ENCODE results near the gene CTNNBIP1. TPM values are rescaled to one million over a fixed set of nuclear protein-coding genes. Genes with fewer than 3 reads are reported as not detected.

CTNNBIP1 gene
- total and polyA plus RNA-seq, 2 of the 8 experiments (the other 6 are each of a cell fraction or from before 2014, with no cell fraction given) = 40.9 to 46.6 TPM

DNA sequence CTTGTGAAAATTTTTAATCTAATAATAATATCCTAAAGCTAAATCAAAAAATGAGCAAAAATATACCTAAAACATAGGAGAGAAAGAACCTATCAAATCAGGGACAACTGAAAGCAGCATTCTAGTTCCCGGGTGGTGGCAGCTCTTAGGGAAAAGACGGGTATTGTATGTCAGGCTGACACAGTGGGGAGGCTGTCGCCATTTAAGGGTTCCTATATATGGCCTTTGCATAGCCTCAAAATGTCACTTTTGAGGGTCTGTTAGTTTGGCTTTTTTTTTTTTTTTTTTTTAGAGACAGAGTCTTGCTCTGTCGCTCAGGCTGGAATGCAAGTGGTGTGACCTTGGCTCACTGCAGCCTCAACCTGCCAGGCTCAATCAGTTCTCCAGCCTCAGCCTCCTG lies 92.3 kb downstream of the CTNNBIP1 start:
- Histone ChIP-seq H3K27me3 (replicated peaks in 1 of 4; ENCODE audit: control insufficient read depth in 3 of 4, extremely low read depth in 1 of 4, insufficient read depth in 3 of 4, low read length in 3 of 4) (no peaks in the 10 kb centered on the region), H3K4me1 (replicated peaks in 1 of 4; ENCODE audit: control insufficient read depth in 3 of 4, insufficient read depth in 4 of 4, low read length in 3 of 4) (peaks cover 0 to 10% (median 5%) of the 10 kb centered on the region in 4 experiments; a peak in 3 of 7 replicates), H3K23ac (ENCODE audit: insufficient read length) (no peak overlapping the region), H3K4ac (replicated peaks; ENCODE audit: insufficient read length, low read depth, low read length) (no peak overlapping the region), H3K36me3 (ENCODE audit: control insufficient read depth in 2 of 4, insufficient read depth in 4 of 4, low read length in 3 of 4) (no peaks in the 10 kb centered on the region), H2BK12ac (ENCODE audit: low read depth, low read length) (no peak overlapping the region), H3K14ac (ENCODE audit: insufficient read length) (no peak overlapping the region), H2BK5ac (ENCODE audit: low read depth, low read length) (no peak overlapping the region), H3K4me3 (ENCODE audit: extremely low read depth in 1 of 4, insufficient read depth in 2 of 4, low read depth in 3 of 4, low read length in 4 of 4) (no peak overlapping the region), H3K18ac (ENCODE audit: extremely low read depth, low read length) (no peak overlapping the region), H2AK5ac (ENCODE audit: low read depth, low read length) (no peak overlapping the region), H4K91ac (replicated peaks; ENCODE audit: insufficient read length, low read length) (no peak overlapping the region), H4K8ac (ENCODE audit: extremely low read depth, insufficient read depth, low read length) (no peak overlapping the region), H2AFZ (ENCODE audit: low read length) (no peak overlapping the region), H3K23me2 (ENCODE audit: low read depth, low read length) (peaks cover 4% of the 10 kb centered on the region; the same call in 1 of the 2 replicates), H3K79me2 (ENCODE audit: control insufficient read depth in 1 of 2, insufficient read depth in 2 of 2, low read length in 2 of 2) (peaks cover 17 to 94% of the 10 kb centered on the region in 2 experiments), H3K56ac (replicated peaks; ENCODE audit: insufficient read length, low read depth, low read length) (no peak overlapping the region), H3K79me1 (ENCODE audit: low read depth, low read length) (no peaks in the 10 kb centered on the region; the same call in none of the 2 replicates), H3K9me3 (ENCODE audit: insufficient read depth in 2 of 2, low read depth in 1 of 2, low read length in 1 of 2) (no peaks in the 10 kb centered on the region), H4K5ac (ENCODE audit: insufficient read length, low read depth, low read length) (no peak overlapping the region), H2BK120ac (replicated peaks; ENCODE audit: low read depth, low read length) (no peak overlapping the region), H2BK15ac (ENCODE audit: low read length) (no peak overlapping the region), H3K4me2 (ENCODE audit: insufficient read depth in 1 of 2, low read depth in 2 of 2, low read length in 2 of 2) (no peak overlapping the region), H3K9ac (replicated peaks in 1 of 4; ENCODE audit: extremely low read depth in 1 of 4, low read depth in 3 of 4, low read length in 3 of 4) (no peak overlapping the region), H3K27ac (ENCODE audit: low read depth, low read length) (no peak overlapping the region), H2BK20ac (ENCODE audit: low read length) (no peak overlapping the region), H4K20me1 (replicated peaks in 1 of 2; ENCODE audit: control insufficient read depth in 1 of 2, insufficient read depth in 2 of 2, low read length in 2 of 2) (peaks cover 2% of the 10 kb centered on the region in 2 experiments)
- TF ChIP-seq BRCA1 (IDR thresholded peaks at IDR 0.05; ENCODE audit: low read depth, low read length) (no peak), MAFK (IDR thresholded peaks at IDR 0.05; ENCODE audit: low read depth, low read length) (no peak), BACH1 (IDR thresholded peaks at IDR 0.05; ENCODE audit: low read length) (no peak), RFX5 (IDR thresholded peaks at IDR 0.05; ENCODE audit: borderline replicate concordance, low read depth, low read length) (no peak), ZNF274 (IDR thresholded peaks at IDR 0.05; ENCODE audit: borderline replicate concordance, extremely low read depth, low read length) (no peak), JUND (IDR thresholded peaks at IDR 0.05; ENCODE audit: low read length) (no peak), SRF (IDR thresholded peaks at IDR 0.05; ENCODE audit: low read depth, low read length) (no peak), CTCF (IDR thresholded peaks at IDR 0.05; ENCODE audit: control extremely low read depth in 1 of 3, insufficient read depth in 1 of 3, low read depth in 1 of 3, low read length in 3 of 3) (no peak), CREB1 (IDR thresholded peaks at IDR 0.05) (no peak), RBBP5 (IDR thresholded peaks at IDR 0.05; ENCODE audit: borderline replicate concordance, low read depth, low read length) (no peak), TBP (IDR thresholded peaks at IDR 0.05; ENCODE audit: low read depth, low read length) (no peak)
- DNase-seq (ENCODE audit: low read depth in 1 of 2, low spot score in 2 of 2) (no peak), FAIRE-seq (no peak)
- CTCF ChIA-PET (ENCODE audit: partially characterized antibody) = interaction anchor here (0.6 to 7.1 kb wide), 9 partner anchors 9 to 1170 kb away, joined by 3 to 45 read pairs (median 3); no protein-coding TSS in a partner anchor
- 80% methylated on average over 4 of the region's 4 CpGs; no CpG with 5 or more reads in 1 of the 2 experiments for WGBS, 2 experiments (ENCODE audit: extremely low coverage in 1 of 2, insufficient coverage in 1 of 2, insufficient read length in 1 of 2, insufficient replicate concordance in 2 of 2, low coverage in 1 of 2, low lambda C conversion rate in 2 of 2, missing lambda C conversion rate in 1 of 2)
- POLR2A ChIA-PET (ENCODE audit: partially characterized antibody) = interaction anchor here (0.6 to 1.6 kb wide), 4 partner anchors 13 to 47 kb away, joined by 3 to 4 read pairs (median 3); no protein-coding TSS in a partner anchor
